Stomach (tissue), 9 donors: Measurements from ENCODE around the gene DISP3. TPM values are rescaled to one million over a fixed set of nuclear protein-coding genes. Genes with fewer than 3 reads are reported as not detected.

Experiments
- DNase-seq, 2 donors: peaks; one replicate each; pipeline versions ENCODE4 v3.0.0 to v3.0.0-alpha.2; 2013 to 2019
- H3K27ac ChIP-seq, 5 donors: fragments of 200-600 bp in 4 of 5; sonication (generic) in 4 of 5; one replicate each; pipeline ENCODE4 v1.5.1; 2013 to 2019; ENCODE audit warnings: mild to moderate bottlenecking in 1 of 5, moderate library complexity in 1 of 5
- H3K27me3 ChIP-seq, 3 donors: fragments of 200-600 bp; sonication (generic); one replicate each; pipeline ENCODE4 v1.5.1; 2017 to 2019; ENCODE audit warnings: mixed run types in 1 of 3
- H3K36me3 ChIP-seq, 4 donors: fragments of 200-600 bp; sonication (generic); 1 replicate in 3 of 4; 2 replicates in 1 of 4; pipeline ENCODE4 v1.5.1; 2016 to 2019
- H3K4me1 ChIP-seq, 4 donors: fragments of 200-600 bp; sonication (generic); one replicate each; pipeline ENCODE4 v1.5.1; 2016 to 2019
- H3K4me3 ChIP-seq, 4 donors: fragments of 200-600 bp; sonication (generic) in 3 of 4; one replicate each; pipeline ENCODE4 v1.5.1; 2016 to 2019; ENCODE audit warnings: mild to moderate bottlenecking in 1 of 4
- H3K9me3 ChIP-seq, 4 donors: fragments of 200-600 bp; sonication (generic); one replicate each; pipeline ENCODE4 v1.5.1; 2016 to 2019
- EP300 ChIP-seq: sonication (generic); formaldehyde crosslinking; IDR thresholded peaks from one replicate; pipeline ENCODE4 v1.6.1; 2017; ENCODE audit warnings: antibody characterized with exemption
- POLR2A ChIP-seq, 4 donors: fragments of 450-650 bp; IDR thresholded peaks; one replicate each; pipeline ENCODE4 v1.6.1; 2016; ENCODE audit warnings: antibody characterized with exemption in 4 of 4, control low read depth in 2 of 4, mild to moderate bottlenecking in 1 of 4, moderate library complexity in 1 of 4
- POLR2AphosphoS5 ChIP-seq, 3 donors: sonication (generic); formaldehyde crosslinking; IDR thresholded peaks; one replicate each; pipeline ENCODE4 v1.6.1; 2016; ENCODE audit warnings: antibody characterized with exemption in 3 of 3
- WGBS, 5 donors: extraction: QIAGEN DNeasy Blood & Tissue Kit in 3 of 5; methylation state at CpG; one replicate each; pipeline versions ENCODE4 v1.1.5 to v1.1.7; 2013 to 2018; 5-methylcytosine and 5-hydroxymethylcytosine counted together
- intact Hi-C: fragments of 100-400 bp; cut with DNase I; formaldehyde crosslinking; loops from one replicate; pipeline ENCODE4 v1.15.1; 2023; ENCODE audit warnings: low total_unique reads
- polyA plus RNA-seq, 3 donors: library from polyadenylated mRNA; stranded (reverse); fragments of 200-250 nt; gene quantifications; one replicate each; pipeline ENCODE4 v1.2.3, GENCODE V29; 2013
- total RNA-seq, 5 donors: library from RNA; depleted of rRNA; stranded (reverse); fragments of >200 nt; gene quantifications; one replicate each; pipeline versions ENCODE4 v1.1.0 to v1.2.3, GENCODE V29; 2014 to 2016
- TF ChIP-seq, protein P1 (sequence below), 7 experiments: fragments of 450-650 bp in 4 of 7; fragments of 200-600 bp in 3 of 7; sonication (generic) in 3 of 7; IDR thresholded peaks; one replicate each; pipeline ENCODE4 v1.5.1; 2016 to 2019; ENCODE audit warnings: antibody characterized with exemption in 7 of 7, control low read depth in 2 of 7, mild to moderate bottlenecking in 1 of 7
- donor health status: healthy with polysubstance abuse.
- donor health status: Bipolar disorder and iron deficiency.
- donor health status: healthy.

Gene DISP3
- total and polyA plus RNA-seq, 8 donors: 0.08 to 0.45 TPM; not detected in 6

DNA sequence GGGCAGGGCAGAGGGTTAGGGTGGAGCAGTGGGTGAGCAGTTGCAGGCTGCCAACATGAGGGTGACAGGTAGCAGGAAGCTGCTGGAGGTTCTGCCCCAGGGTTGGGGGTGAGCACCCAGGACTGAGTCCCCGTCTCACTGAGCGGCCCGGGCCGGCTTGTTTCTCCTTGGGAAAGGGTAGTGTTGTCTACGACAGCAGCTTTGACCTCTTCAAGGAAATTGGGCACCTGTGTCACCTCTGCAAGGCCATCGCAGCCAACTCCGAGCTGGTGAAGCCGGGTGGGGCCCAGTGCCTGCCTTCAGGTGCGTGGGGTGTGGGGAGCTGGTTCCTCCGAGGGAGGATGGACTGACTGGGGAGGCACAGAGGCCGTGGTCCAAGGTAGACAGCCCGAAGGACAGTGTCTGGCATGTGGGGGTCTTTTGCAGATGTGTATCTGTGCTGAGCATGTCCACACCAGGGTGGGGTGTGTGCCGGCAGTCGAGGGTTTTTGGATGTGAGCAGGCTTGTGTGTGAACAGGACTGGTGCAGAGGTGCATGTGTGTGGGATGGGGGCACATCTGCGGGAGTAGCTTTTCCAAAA lies 51.9 kb downstream of the DISP3 start:
- Histone ChIP-seq H3K4me3 (no peak overlapping the region), H3K27ac (no peak overlapping the region)
- 63 to 73% (median 69%) methylated on average over 12 to 15 of the region's 15 CpGs for WGBS, 5 donors

DNA sequence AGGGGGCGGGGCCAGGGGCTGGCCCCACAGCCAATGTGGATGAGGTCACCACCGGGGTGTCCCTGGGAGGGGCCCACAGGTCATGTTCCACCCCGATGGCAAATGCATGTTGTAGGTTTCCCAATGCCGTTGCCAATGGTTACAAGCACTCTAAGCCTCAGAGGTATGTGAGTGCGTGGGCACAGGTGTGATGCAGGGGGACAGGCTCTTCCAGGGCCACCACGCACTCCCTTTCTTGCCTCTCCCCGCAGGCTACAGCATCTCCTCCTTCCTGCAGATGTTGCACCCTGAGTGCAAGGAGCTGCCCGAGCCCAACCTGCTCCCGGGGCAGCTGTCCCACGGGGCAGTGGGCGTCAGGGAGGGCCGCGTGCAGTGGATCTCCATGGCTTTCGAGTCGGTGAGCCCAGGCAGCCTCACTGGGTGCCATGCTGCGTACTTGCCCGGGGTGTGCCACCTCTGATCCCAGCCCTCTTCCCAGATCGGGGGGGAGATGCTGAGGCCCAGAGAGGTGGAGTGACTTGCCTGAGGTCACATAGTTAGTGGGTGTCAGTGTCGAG lies 52.4 kb downstream of the DISP3 start:
- Histone ChIP-seq H3K4me1 (no peaks in the 10 kb centered on the region), H3K27me3 (peaks cover 0 to 43% (median 0%) of the 10 kb centered on the region in 3 donors), H3K4me3 (no peak overlapping the region), H3K27ac (no peak overlapping the region), H3K9me3 (no peaks in the 10 kb centered on the region), H3K36me3 (no peaks in the 10 kb centered on the region)
- peak in 1 of 2 donors; percentile 8 for DNase-seq
- TF ChIP-seq EP300: no peak
- no peak for TF ChIP-seq POLR2A (IDR thresholded peaks at IDR 0.05)
- no peak for TF ChIP-seq POLR2AphosphoS5 (IDR thresholded peaks at IDR 0.05)
- TF ChIP-seq, protein P1, sequence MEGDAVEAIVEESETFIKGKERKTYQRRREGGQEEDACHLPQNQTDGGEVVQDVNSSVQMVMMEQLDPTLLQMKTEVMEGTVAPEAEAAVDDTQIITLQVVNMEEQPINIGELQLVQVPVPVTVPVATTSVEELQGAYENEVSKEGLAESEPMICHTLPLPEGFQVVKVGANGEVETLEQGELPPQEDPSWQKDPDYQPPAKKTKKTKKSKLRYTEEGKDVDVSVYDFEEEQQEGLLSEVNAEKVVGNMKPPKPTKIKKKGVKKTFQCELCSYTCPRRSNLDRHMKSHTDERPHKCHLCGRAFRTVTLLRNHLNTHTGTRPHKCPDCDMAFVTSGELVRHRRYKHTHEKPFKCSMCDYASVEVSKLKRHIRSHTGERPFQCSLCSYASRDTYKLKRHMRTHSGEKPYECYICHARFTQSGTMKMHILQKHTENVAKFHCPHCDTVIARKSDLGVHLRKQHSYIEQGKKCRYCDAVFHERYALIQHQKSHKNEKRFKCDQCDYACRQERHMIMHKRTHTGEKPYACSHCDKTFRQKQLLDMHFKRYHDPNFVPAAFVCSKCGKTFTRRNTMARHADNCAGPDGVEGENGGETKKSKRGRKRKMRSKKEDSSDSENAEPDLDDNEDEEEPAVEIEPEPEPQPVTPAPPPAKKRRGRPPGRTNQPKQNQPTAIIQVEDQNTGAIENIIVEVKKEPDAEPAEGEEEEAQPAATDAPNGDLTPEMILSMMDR (IDR thresholded peaks at IDR 0.05): no peak
- intact Hi-C loops: no loop called here
- WGBS, 5 donors: 41 to 69% (median 68%) methylated on average over 6 to 19 of the region's 19 CpGs

More for the DNA sequence above, 51.9 kb downstream of the DISP3 start:
- intact Hi-C loops: no loop called here
- H3K27me3 ChIP-seq: peaks cover 0 to 38% (median 0%) of the 10 kb centered on the region in 3 donors
- H3K9me3 ChIP-seq: no peaks in the 10 kb centered on the region
- DNase-seq: no peak
- no peak for TF ChIP-seq EP300
- TF ChIP-seq POLR2A (IDR thresholded peaks at IDR 0.05): no peak
- TF ChIP-seq, protein P1 (IDR thresholded peaks at IDR 0.05): no peak
- no peaks in the 10 kb centered on the region for H3K36me3 ChIP-seq
- no peaks in the 10 kb centered on the region for H3K4me1 ChIP-seq

DNA sequence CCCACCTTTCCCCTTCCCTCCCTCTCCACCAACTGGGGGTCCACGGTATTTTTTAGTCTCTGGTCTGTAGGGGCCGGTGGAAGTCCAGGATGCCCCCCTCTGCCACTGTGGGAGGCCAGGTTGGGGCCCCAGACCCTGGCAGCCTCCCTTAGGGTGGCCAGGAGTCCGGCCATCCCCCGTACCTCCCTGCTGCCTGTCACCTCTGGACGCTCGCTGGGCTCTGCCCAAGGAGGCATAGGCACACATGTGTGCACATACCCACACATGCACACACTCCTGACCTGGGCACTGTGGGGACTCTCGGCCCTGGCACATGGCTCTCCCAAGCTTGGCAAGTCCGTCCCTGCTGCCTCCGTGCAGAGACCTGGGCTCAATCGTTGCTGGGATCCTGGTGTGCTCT lies 53.0 kb downstream of the DISP3 start:
- no peak overlapping the region for H3K27ac ChIP-seq
- H3K4me1 ChIP-seq: no peaks in the 10 kb centered on the region
- intact Hi-C loops: no loop called here
- no peak for TF ChIP-seq POLR2AphosphoS5 (IDR thresholded peaks at IDR 0.05)
- TF ChIP-seq EP300: no peak
- TF ChIP-seq POLR2A (IDR thresholded peaks at IDR 0.05): no peak
- TF ChIP-seq, protein P1 (IDR thresholded peaks at IDR 0.05): no peak
- no peaks in the 10 kb centered on the region for H3K9me3 ChIP-seq
- H3K4me3 ChIP-seq: no peak overlapping the region
- H3K27me3 ChIP-seq: peaks cover 0 to 49% (median 0%) of the 10 kb centered on the region in 3 donors
- no peak for DNase-seq
- H3K36me3 ChIP-seq: no peaks in the 10 kb centered on the region
- 72 to 85% (median 78%) methylated on average over 5 to 10 of the region's 10 CpGs for whole genome bisulfite sequencing, 5 donors

DNA sequence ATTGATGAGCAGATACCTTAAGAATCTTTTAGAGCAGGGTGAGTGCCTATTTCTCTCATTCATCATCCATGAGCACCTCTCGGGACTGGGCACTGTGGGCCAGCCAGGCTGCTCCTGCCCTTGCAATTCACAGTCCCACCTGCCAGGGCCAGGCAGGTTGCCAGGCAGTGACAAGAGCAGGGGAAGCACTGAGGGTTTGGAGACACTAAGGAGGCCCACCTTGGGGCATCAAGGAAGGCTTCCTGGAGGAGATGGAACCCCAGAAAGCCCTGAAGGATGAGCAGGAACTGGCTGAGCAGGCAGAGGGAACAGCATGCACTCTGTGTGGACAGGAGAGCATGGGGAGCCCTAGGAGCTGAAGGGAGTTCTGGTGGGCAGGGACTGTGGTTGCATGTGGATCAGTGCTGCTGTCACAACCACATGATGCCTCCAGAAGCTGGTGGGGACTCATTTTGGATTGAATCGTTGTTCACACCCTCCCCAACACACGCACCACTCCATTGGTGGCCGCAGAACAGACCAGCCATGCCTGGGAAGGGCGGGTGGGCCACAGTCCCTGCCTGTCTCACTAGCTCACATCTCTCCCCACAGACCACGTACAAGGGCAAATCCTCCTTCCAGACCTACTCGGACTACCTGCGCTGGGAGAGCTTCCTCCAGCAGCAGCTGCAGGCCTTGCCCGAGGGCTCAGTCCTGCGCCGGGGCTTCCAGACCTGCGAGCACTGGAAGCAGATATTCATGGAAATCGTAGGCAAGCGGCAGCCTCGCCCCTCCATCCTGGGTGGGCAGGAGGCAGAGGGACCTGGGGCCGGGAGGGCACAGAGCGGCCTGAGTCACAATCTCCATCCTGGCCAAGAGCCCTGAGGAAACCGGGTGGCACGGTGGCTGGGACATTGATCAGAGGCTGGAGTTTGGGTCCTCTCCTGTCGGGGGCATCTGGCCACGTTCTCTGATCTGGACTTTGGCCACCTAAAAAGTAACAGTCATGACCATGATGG lies 55.1 kb downstream of the DISP3 start:
- WGBS, 5 donors: 83 to 90% (median 86%) methylated on average over 12 to 21 of the region's 21 CpGs
- Histone ChIP-seq H3K27ac (no peak overlapping the region), H3K4me1 (no peaks in the 10 kb centered on the region), H3K36me3 (no peaks in the 10 kb centered on the region), H3K27me3 (peaks cover 0 to 70% (median 0%) of the 10 kb centered on the region in 3 donors), H3K4me3 (no peak overlapping the region), H3K9me3 (peaks cover 0 to 5% (median 0%) of the 10 kb centered on the region in 4 donors)
- TF ChIP-seq POLR2AphosphoS5 (IDR thresholded peaks at IDR 0.05) (no peak), POLR2A (IDR thresholded peaks at IDR 0.05) (no peak), EP300 (no peak)
- TF ChIP-seq, protein P1 (IDR thresholded peaks at IDR 0.05): no peak
- DNase-seq: no peak
- intact Hi-C loops: no loop called here
